Sigmoid colon (tissue), 4 donors: ENCODE measurements around the gene LRRC8B.

ENCODE experiments used
- CTCF ChIP-seq, 4 experiments: fragments of 450-650 bp in 3 of 4; fragments of 200-600 bp in 1 of 4; IDR thresholded peaks; one replicate each; pipeline ENCODE4 v1.5.1; 2016 to 2019; ENCODE audit warnings: antibody characterized with exemption in 4 of 4, mild to moderate bottlenecking in 3 of 4, moderate library complexity in 2 of 4
- EP300 ChIP-seq, 4 donors: sonication (generic); formaldehyde crosslinking; IDR thresholded peaks; one replicate each; pipeline ENCODE4 v1.6.1; 2017; ENCODE audit warnings: antibody characterized with exemption in 4 of 4
- POLR2A ChIP-seq, 2 donors: fragments of 450-650 bp; IDR thresholded peaks; one replicate each; pipeline ENCODE4 v1.6.1; 2016; ENCODE audit warnings: antibody characterized with exemption in 2 of 2, mild to moderate bottlenecking in 2 of 2, moderate library complexity in 2 of 2
- POLR2AphosphoS5 ChIP-seq, 4 donors: sonication (generic); formaldehyde crosslinking; IDR thresholded peaks; one replicate each; pipeline ENCODE4 v1.6.1; 2017; ENCODE audit warnings: antibody characterized with exemption in 4 of 4

GRCh38 chr1:89524369-89525168 lies at the start of gene LRRC8B:
- TF ChIP-seq POLR2AphosphoS5 (IDR thresholded peaks at IDR 0.05) (peak; percentile 65 to 85 (median 70)), CTCF (IDR thresholded peaks at IDR 0.05) (peak in 1 of 4 experiments; percentile 8), POLR2A (IDR thresholded peaks at IDR 0.05) (peak in 1 of 2 donors; percentile 42), EP300 (IDR thresholded peaks at IDR 0.05) (no peak)
